Measurements from ENCODE around the gene DNAH1.

DNA sequence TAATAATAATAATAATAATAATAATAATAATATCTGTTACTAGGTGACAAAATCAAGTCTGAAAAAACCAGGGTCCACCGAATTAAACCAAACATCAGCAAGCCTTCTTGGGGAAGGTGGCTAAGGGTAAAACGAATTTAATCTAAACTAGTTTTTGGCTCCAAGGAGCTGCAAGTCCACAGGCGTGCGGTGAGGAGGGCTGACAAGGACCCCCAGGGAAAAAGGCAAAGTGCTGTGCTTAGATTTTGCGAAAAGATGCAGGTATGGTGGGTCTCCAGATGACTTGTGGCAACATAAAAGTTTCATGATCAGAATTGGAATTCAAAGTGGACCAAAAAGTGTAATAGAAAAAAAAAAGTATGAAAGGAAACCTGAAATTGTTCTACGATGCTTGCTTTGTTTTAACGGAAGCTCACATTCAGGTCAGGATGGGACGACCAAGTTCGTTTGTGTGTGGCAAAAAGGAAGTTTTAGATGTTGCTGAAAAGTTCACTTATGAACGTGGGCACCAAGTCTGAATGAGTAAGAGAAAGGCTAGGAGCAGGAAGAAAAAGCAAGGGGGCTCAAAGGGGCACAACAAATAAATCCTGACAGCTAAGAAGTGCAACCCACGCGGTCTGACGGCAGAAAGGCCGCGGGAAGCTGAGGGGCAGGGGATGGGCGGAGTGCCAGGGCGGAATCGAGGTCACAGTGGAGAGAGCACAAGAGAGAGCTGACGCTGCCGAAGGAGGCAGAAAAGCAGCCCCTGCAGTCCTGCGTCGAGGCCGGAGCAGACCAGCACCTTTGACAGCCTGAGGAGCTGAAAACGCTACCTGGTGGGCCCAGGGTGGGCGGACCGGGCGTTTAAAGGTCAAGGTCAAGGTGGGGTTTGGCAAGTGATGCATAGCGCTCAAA lies 38.8 kb upstream of the DNAH1 start:
- TF ChIP-seq, protein P1, sequence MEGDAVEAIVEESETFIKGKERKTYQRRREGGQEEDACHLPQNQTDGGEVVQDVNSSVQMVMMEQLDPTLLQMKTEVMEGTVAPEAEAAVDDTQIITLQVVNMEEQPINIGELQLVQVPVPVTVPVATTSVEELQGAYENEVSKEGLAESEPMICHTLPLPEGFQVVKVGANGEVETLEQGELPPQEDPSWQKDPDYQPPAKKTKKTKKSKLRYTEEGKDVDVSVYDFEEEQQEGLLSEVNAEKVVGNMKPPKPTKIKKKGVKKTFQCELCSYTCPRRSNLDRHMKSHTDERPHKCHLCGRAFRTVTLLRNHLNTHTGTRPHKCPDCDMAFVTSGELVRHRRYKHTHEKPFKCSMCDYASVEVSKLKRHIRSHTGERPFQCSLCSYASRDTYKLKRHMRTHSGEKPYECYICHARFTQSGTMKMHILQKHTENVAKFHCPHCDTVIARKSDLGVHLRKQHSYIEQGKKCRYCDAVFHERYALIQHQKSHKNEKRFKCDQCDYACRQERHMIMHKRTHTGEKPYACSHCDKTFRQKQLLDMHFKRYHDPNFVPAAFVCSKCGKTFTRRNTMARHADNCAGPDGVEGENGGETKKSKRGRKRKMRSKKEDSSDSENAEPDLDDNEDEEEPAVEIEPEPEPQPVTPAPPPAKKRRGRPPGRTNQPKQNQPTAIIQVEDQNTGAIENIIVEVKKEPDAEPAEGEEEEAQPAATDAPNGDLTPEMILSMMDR (conservative IDR thresholded peaks at IDR 0.05; ENCODE audit: low read depth in 2 of 2) = no peak
- TF ChIP-seq NANOG (IDR thresholded peaks at IDR 0.05; ENCODE audit: borderline replicate concordance) (no peak), POLR2AphosphoS5 (IDR thresholded peaks at IDR 0.05; ENCODE audit: low read depth) (peak; percentile 18; the same call in 1 of the 2 replicates), EZH2phosphoT487 (IDR thresholded peaks at IDR 0.05; ENCODE audit: unreplicated experiment) (no peak), EZH2 (IDR thresholded peaks at IDR 0.05; ENCODE audit: low read depth, unreplicated experiment) (no peak), JUNB (IDR thresholded peaks at IDR 0.05; ENCODE audit: unreplicated experiment) (no peak), CREB1 (CRISPR knock-in tag; IDR thresholded peaks at IDR 0.05; ENCODE audit: low read depth) (no peak), ZNF114 (CRISPR knock-in tag; IDR thresholded peaks at IDR 0.05) (no peak), STAT1 (IDR thresholded peaks at IDR 0.05; ENCODE audit: unreplicated experiment) (no peak), ZNF331 (CRISPR knock-in tag; IDR thresholded peaks at IDR 0.05; ENCODE audit: low read depth) (no peak)
- TF ChIP-seq, protein P2, sequence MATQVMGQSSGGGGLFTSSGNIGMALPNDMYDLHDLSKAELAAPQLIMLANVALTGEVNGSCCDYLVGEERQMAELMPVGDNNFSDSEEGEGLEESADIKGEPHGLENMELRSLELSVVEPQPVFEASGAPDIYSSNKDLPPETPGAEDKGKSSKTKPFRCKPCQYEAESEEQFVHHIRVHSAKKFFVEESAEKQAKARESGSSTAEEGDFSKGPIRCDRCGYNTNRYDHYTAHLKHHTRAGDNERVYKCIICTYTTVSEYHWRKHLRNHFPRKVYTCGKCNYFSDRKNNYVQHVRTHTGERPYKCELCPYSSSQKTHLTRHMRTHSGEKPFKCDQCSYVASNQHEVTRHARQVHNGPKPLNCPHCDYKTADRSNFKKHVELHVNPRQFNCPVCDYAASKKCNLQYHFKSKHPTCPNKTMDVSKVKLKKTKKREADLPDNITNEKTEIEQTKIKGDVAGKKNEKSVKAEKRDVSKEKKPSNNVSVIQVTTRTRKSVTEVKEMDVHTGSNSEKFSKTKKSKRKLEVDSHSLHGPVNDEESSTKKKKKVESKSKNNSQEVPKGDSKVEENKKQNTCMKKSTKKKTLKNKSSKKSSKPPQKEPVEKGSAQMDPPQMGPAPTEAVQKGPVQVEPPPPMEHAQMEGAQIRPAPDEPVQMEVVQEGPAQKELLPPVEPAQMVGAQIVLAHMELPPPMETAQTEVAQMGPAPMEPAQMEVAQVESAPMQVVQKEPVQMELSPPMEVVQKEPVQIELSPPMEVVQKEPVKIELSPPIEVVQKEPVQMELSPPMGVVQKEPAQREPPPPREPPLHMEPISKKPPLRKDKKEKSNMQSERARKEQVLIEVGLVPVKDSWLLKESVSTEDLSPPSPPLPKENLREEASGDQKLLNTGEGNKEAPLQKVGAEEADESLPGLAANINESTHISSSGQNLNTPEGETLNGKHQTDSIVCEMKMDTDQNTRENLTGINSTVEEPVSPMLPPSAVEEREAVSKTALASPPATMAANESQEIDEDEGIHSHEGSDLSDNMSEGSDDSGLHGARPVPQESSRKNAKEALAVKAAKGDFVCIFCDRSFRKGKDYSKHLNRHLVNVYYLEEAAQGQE (IDR thresholded peaks at IDR 0.05; ENCODE audit: unreplicated experiment) = no peak
- TF ChIP-seq, protein P3, sequence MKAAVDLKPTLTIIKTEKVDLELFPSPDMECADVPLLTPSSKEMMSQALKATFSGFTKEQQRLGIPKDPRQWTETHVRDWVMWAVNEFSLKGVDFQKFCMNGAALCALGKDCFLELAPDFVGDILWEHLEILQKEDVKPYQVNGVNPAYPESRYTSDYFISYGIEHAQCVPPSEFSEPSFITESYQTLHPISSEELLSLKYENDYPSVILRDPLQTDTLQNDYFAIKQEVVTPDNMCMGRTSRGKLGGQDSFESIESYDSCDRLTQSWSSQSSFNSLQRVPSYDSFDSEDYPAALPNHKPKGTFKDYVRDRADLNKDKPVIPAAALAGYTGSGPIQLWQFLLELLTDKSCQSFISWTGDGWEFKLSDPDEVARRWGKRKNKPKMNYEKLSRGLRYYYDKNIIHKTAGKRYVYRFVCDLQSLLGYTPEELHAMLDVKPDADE (IDR thresholded peaks at IDR 0.05) = no peak
- TF ChIP-seq, protein P4, sequence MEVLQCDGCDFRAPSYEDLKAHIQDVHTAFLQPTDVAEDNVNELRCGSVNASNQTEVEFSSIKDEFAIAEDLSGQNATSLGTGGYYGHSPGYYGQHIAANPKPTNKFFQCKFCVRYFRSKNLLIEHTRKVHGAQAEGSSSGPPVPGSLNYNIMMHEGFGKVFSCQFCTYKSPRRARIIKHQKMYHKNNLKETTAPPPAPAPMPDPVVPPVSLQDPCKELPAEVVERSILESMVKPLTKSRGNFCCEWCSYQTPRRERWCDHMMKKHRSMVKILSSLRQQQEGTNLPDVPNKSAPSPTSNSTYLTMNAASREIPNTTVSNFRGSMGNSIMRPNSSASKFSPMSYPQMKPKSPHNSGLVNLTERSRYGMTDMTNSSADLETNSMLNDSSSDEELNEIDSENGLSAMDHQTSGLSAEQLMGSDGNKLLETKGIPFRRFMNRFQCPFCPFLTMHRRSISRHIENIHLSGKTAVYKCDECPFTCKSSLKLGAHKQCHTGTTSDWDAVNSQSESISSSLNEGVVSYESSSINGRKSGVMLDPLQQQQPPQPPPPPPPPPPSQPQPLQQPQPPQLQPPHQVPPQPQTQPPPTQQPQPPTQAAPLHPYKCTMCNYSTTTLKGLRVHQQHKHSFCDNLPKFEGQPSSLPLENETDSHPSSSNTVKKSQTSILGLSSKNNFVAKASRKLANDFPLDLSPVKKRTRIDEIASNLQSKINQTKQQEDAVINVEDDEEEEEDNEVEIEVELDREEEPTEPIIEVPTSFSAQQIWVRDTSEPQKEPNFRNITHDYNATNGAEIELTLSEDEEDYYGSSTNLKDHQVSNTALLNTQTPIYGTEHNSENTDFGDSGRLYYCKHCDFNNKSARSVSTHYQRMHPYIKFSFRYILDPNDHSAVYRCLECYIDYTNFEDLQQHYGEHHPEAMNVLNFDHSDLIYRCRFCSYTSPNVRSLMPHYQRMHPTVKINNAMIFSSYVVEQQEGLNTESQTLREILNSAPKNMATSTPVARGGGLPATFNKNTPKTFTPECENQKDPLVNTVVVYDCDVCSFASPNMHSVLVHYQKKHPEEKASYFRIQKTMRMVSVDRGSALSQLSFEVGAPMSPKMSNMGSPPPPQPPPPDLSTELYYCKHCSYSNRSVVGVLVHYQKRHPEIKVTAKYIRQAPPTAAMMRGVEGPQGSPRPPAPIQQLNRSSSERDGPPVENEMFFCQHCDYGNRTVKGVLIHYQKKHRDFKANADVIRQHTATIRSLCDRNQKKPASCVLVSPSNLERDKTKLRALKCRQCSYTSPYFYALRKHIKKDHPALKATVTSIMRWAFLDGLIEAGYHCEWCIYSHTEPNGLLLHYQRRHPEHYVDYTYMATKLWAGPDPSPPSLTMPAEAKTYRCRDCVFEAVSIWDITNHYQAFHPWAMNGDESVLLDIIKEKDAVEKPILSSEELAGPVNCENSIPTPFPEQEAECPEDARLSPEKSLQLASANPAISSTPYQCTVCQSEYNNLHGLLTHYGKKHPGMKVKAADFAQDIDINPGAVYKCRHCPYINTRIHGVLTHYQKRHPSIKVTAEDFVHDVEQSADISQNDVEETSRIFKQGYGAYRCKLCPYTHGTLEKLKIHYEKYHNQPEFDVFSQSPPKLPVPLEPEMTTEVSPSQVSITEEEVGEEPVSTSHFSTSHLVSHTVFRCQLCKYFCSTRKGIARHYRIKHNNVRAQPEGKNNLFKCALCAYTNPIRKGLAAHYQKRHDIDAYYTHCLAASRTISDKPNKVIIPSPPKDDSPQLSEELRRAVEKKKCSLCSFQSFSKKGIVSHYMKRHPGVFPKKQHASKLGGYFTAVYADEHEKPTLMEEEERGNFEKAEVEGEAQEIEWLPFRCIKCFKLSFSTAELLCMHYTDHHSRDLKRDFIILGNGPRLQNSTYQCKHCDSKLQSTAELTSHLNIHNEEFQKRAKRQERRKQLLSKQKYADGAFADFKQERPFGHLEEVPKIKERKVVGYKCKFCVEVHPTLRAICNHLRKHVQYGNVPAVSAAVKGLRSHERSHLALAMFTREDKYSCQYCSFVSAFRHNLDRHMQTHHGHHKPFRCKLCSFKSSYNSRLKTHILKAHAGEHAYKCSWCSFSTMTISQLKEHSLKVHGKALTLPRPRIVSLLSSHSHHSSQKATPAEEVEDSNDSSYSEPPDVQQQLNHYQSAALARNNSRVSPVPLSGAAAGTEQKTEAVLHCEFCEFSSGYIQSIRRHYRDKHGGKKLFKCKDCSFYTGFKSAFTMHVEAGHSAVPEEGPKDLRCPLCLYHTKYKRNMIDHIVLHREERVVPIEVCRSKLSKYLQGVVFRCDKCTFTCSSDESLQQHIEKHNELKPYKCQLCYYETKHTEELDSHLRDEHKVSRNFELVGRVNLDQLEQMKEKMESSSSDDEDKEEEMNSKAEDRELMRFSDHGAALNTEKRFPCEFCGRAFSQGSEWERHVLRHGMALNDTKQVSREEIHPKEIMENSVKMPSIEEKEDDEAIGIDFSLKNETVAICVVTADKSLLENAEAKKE (CRISPR knock-in tag; IDR thresholded peaks at IDR 0.05) = no peak

All from GM23338 (cell line).